Activated CD4-positive, alpha-beta memory T cell treated with anti-CD3 and anti-CD28 coated beads, Interleukin-2, amount 10 ng/mL, durations not matched to agents 7 days and 5 days (primary cell): ENCODE results near the gene TMCC2. TPM values are rescaled to one million over a fixed set of nuclear protein-coding genes. Genes with fewer than 3 reads are reported as not detected.

ENCODE experiments used
- CTCF ChIA-PET: fragments of 350-600 bp; sonication (Branson Sonifier 250); formaldehyde crosslinking; loops from one replicate; lab custom pipeline; 2021; ENCODE audit warnings: antibody characterized with exemption, inconsistent platforms; lab: Charles Lee
- POLR2A ChIA-PET: fragments of 350-600 bp; sonication (Branson Sonifier 250); formaldehyde crosslinking; loops from one replicate; lab custom pipeline; 2021; ENCODE audit warnings: antibody characterized with exemption; lab: Charles Lee
- DNase-seq: peaks from one replicate; pipeline ENCODE4 v3.0.0-alpha.2; 2020
- H3K27ac Mint-ChIP-seq: one replicate; pipeline ENCODE4 v1.8.0; 2021; ENCODE audit warnings: mild to moderate bottlenecking, mixed read lengths
- H3K27me3 Mint-ChIP-seq: one replicate; pipeline ENCODE4 v1.8.0; 2021; ENCODE audit warnings: mixed read lengths
- H3K36me3 Mint-ChIP-seq: one replicate; pipeline ENCODE4 v1.8.0; 2021; ENCODE audit warnings: low read depth, mixed read lengths
- H3K4me1 Mint-ChIP-seq: one replicate; pipeline ENCODE4 v1.8.0; 2021; ENCODE audit warnings: mixed read lengths
- H3K4me3 Mint-ChIP-seq: one replicate; pipeline ENCODE4 v1.8.0; 2021; ENCODE audit warnings: mild to moderate bottlenecking, mixed read lengths
- H3K9me3 Mint-ChIP-seq: one replicate; pipeline ENCODE4 v1.8.0; 2021; ENCODE audit warnings: mixed read lengths
- total RNA-seq, 2 experiments: library from RNA; stranded (reverse); gene quantifications; one replicate each; pipeline ENCODE4 v1.2.3, GENCODE V29; 2021

The TMCC2 gene
- total RNA-seq, 2 experiments from 2014 or later, result 1.8 TPM

- Mint-ChIP-seq H3K4me1 (peaks cover 71% of the 10 kb centered on the region), H3K9me3 (no peaks in the 10 kb centered on the region), H3K36me3 (peaks cover 17% of the 10 kb centered on the region), H3K4me3 (peak overlapping the region; percentile 34), H3K27me3 (peaks cover under 1% of the 10 kb centered on the region), H3K27ac (no peak overlapping the region)
- ChIA-PET POLR2A (interaction anchor here (0.6 to 10.7 kb wide), 6 partner anchors 12 to 197 kb away, joined by 3 to 234 read pairs (median 4); no protein-coding TSS in a partner anchor), CTCF (interaction anchor here (0.9 to 21.8 kb wide), 8 partner anchors 19 to 257 kb away, joined by 3 to 724 read pairs (median 4); no protein-coding TSS in a partner anchor)
- DNase-seq, result no peak
These were observed 90.7 kb downstream of the TMCC2 start for GRCh38 chr1:205318231-205318991.

DNA sequence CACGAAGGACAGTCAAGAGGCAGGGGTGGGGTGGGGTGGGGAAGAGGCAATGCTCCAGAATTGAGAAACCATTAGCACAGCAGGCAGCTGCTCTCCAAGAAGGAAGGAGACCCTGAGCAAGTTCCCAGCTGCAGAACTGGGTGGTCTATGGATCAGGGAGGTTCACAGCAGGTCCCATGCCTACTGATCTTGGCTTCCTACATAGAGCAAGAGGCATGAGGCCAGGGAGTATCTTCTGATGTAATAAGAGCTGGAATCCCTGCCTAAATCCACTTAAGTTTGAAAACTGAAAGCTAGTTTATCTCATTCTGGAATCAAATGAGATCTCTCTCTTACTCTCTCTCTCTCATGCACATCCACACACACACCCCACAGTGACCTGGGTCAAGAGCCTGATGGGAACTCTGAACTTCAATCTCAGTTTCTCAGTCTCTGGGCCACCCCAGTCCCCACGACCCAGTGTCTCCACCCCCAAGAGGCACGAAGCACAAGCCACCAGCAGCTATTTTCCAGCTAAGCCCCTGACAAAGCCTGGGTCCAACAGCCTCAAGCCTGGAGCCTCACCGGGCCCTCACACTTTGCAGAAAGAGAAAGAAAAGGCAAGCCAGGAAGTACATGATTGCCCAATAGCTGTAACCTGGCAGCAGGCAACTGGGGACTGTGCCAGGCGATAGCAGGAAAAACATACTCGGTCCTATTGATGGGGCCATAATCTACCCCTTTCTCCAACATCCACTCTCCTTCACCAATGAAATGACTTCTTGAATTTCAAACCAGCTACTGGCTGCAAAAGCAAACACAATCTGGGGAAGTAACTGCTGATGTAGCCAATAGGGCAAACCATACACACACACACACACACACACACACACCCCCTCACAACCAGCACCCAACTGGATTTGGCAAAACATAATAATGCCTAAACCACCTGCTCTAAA, 91.6 kb downstream of the TMCC2 start:
- DNase-seq, result peak; percentile 37
- Mint-ChIP-seq H3K36me3 (peaks cover 17% of the 10 kb centered on the region), H3K4me3 (peak overlapping the region; percentile 86), H3K27ac (peak overlapping the region; percentile 67), H3K4me1 (peaks cover 64% of the 10 kb centered on the region), H3K9me3 (no peaks in the 10 kb centered on the region), H3K27me3 (peaks cover 10% of the 10 kb centered on the region)
- POLR2A ChIA-PET, result interaction anchor here (0.6 to 10.7 kb wide), 6 partner anchors 13 to 198 kb away, joined by 3 to 234 read pairs (median 4); no protein-coding TSS in a partner anchor
- CTCF ChIA-PET, result interaction anchor here (0.7 to 21.8 kb wide), 9 partner anchors 13 to 258 kb away, joined by 3 to 724 read pairs (median 5); no protein-coding TSS in a partner anchor

GRCh38 chr1:205321162-205321958, 93.6 kb downstream of the TMCC2 start, which contains the start of gene NUAK2:
TSS of gene NUAK2 (minus strand) at chr1:205321745. CDS start at chr1:205321628, 117 bp downstream.
- H3K27ac Mint-ChIP-seq, result peak within 1 kb of the TSS; percentile 71
- H3K4me1 Mint-ChIP-seq, result peaks cover 54% of the 10 kb centered on the region
- H3K4me3 Mint-ChIP-seq, result peak within 1 kb of the TSS; percentile 86
- ChIA-PET CTCF (interaction anchor here (0.7 to 21.8 kb wide), 7 partner anchors 15 to 110 kb away, joined by 3 to 724 read pairs (median 5); no protein-coding TSS in a partner anchor), POLR2A (interaction anchor here (1.0 to 10.7 kb wide), 8 partner anchors 10 to 200 kb away, joined by 4 to 234 read pairs (median 8); partner anchors contain the start of gene RBBP5)
- H3K27me3 Mint-ChIP-seq, result peaks cover 22% of the 10 kb centered on the region
- DNase-seq, result peak; percentile 80
- no peaks in the 10 kb centered on the region for H3K9me3 Mint-ChIP-seq
- peaks cover 17% of the 10 kb centered on the region for H3K36me3 Mint-ChIP-seq

- H3K4me3 Mint-ChIP-seq, result peak overlapping the region; percentile 86
- peaks cover 17% of the 10 kb centered on the region for H3K36me3 Mint-ChIP-seq
- peaks cover 48% of the 10 kb centered on the region for H3K4me1 Mint-ChIP-seq
- CTCF ChIA-PET, result interaction anchor here (1.1 to 21.8 kb wide), 5 partner anchors 14 to 48 kb away, joined by 5 to 724 read pairs (median 41); no protein-coding TSS in a partner anchor
- H3K27me3 Mint-ChIP-seq, result peaks cover 27% of the 10 kb centered on the region
- H3K27ac Mint-ChIP-seq, result no peak overlapping the region
- no peak for DNase-seq
- POLR2A ChIA-PET, result interaction anchor here (1.0 to 10.7 kb wide), 7 partner anchors 9 to 119 kb away, joined by 4 to 234 read pairs (median 11); no protein-coding TSS in a partner anchor
- no peaks in the 10 kb centered on the region for H3K9me3 Mint-ChIP-seq
These were observed 94.2 kb downstream of the TMCC2 start for GRCh38 chr1:205321959-205322283.

Other genes starting within 250 kb of the TMCC2 start
- gene CNTN2, start 184.7 kb upstream of the TMCC2 start, total RNA-seq, result not detected
- gene TMEM81, start 143.5 kb upstream of the TMCC2 start, total RNA-seq, result 1 to 10 TPM; 2.6 to 2.7 TPM
- gene RBBP5, start 106.0 kb upstream of the TMCC2 start, total RNA-seq, result 10 to 100 TPM; 19.5 to 20.3 TPM
- 1 to 10 TPM; 8.8 to 9.2 TPM for gene DSTYK, start 16.2 kb upstream of the TMCC2 start, total RNA-seq
- gene NUAK2, start 93.8 kb downstream of the TMCC2 start, total RNA-seq, result 10 to 100 TPM; 12.4 to 13.0 TPM
- gene KLHDC8A, start 129.0 kb downstream of the TMCC2 start, total RNA-seq, result not detected
- gene LEMD1, start 194.1 kb downstream of the TMCC2 start, total RNA-seq, result 1 to 10 TPM; 1.1 to 2.2 TPM
- gene BLACAT1, start 228.1 kb downstream of the TMCC2 start, total RNA-seq, result under 1 TPM; 0.55 to 0.65 TPM